GM13977 (cell line): ENCODE data around the gene CLN6.

Experiments
- DNase-seq: peaks from one replicate; pipeline ENCODE4 v3.0.0; 2012; ENCODE audit warnings: low spot score
- in situ Hi-C: fragments of 300-500 bp; cut with MboI; formaldehyde crosslinking; loops from one replicate; pipeline ENCODE4 v1.12.0; 2022; ENCODE audit warnings: low sequenced_read_pairs, low pct_unique_long_range_greater_than_20kb, mixed read lengths, inconsistent platforms; ENCODE audit not compliant: unreplicated experiment
- TF ChIP-seq, protein P1 (sequence below): IDR thresholded peaks from 2 replicates; pipeline ENCODE4 v1.5.1; 2012; ENCODE audit warnings: mild to moderate bottlenecking, control low read depth; ENCODE audit not compliant: insufficient read depth; ENCODE audit errors: extremely low read depth, missing control alignments

CLN6 gene

DNA sequence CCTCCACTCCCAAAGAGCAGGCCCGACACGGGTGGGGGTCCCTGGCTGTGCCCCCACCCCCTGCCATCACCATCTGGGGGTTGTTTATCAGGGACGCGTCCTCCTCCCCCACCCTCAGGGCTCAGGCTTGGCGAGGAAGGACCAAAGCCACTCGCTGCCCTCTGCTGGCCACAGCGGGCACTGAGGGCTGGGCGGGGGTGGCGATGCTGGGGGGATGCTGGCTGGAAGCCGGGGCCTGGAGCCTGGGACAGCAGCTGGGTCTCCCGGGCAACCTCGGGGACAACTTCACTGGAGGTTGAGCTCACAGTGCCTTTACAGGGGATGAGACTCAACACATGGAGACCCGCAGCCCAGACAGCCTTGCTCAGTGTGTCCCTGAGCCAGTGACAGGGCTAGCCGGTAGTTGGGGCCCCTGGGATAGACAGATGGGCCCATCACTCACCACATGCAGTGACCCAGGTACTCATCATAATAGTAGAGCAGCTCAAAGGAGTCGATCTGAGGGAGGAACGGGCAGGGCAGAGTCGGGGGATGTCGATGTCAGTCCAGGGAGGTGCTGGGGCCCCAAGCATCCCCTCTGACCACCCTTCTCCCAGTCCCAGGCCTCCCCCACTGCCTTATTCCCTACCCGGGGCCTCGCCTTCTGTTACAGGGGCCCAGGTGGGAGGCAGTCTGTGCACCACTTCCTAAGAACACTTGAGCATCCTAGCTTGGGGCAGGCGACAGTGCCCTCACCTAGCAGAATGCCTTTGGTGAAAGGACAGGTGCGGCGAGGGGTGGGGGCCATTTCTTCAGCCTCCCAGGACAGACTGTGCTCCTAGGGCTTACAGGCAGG, 18.5 kb downstream of the CLN6 start:
- in situ Hi-C loops: no loop called here
- DNase-seq: peak; percentile 69
- TF ChIP-seq, protein P1, sequence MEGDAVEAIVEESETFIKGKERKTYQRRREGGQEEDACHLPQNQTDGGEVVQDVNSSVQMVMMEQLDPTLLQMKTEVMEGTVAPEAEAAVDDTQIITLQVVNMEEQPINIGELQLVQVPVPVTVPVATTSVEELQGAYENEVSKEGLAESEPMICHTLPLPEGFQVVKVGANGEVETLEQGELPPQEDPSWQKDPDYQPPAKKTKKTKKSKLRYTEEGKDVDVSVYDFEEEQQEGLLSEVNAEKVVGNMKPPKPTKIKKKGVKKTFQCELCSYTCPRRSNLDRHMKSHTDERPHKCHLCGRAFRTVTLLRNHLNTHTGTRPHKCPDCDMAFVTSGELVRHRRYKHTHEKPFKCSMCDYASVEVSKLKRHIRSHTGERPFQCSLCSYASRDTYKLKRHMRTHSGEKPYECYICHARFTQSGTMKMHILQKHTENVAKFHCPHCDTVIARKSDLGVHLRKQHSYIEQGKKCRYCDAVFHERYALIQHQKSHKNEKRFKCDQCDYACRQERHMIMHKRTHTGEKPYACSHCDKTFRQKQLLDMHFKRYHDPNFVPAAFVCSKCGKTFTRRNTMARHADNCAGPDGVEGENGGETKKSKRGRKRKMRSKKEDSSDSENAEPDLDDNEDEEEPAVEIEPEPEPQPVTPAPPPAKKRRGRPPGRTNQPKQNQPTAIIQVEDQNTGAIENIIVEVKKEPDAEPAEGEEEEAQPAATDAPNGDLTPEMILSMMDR: peak; percentile 87

DNA sequence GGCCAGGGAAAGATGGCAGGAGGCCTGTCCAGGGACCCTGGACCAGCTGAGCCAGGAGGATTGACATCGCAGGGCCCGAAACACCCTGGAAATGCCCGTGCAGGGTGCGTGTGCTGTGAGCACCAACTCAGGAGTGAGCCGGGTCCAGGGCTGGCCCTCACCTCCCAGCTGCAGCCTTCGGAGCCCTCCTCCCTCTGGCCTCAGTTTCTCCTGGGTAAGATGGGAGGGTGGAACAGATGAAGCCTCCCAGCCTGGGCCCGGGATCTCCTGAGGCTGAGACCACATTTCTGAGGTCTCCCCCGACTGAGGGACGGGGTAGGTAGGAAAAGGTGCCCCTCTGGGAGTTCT, 19.1 kb downstream of the CLN6 start:
- DNase-seq: no peak
- TF ChIP-seq, protein P1: no peak
- in situ Hi-C loops: no loop called here

DNA sequence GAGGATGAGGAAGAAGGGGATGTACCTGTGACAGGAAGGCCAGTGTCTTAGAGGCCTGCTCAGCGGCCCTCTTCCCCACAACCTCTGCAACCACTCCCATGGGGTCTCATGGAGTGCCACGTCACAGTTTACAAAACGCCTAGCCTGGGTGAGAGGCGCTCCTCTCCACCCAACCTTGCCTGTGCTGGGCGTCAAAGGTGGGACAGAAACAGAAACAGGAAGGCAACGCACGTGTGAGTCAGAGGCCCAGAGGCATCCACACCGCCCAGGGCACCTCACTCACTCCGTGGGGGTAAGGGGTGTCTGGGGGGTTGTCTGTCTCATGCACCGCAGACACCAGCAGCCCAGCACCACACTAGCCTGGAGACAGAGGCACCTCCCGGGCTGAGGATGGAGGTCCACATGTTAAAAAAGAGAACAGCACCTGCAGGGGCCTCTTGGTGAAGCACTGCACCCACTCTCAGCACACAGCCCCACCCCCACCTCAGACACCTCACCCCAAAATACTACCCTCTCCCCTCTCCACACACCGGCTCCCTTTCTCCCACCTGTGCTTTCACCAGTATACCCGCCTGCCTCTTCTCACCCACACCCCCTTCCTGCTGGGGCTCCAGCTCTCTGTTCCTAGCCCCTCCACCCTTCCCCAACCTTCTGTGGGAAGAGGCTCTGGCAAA, 19.7 kb downstream of the CLN6 start:
- TF ChIP-seq, protein P1: no peak
- in situ Hi-C loops: no loop called here
- peak; percentile 69 for DNase-seq

DNA sequence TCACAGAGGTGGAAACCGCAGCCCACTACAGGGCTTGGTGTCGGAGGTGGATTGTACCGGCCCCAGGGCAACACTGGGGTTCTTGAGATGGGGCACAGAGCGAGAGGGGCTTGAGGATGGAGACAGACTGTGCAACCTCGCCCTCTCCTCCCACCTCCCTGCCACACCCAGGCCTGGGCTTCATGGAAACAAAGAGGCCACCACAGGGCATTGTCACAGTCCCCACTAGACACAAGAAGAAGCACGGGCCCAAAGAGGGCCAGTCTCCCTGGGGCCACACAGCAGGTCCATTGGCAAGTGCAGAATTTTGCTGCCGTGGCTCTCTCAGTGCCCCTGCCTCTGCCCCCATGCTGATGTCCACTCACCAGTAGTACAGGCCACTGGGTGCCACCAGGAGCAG, 20.3 kb downstream of the CLN6 start:
- in situ Hi-C loops: no loop called here
- no peak for DNase-seq
- TF ChIP-seq, protein P1: no peak

DNA sequence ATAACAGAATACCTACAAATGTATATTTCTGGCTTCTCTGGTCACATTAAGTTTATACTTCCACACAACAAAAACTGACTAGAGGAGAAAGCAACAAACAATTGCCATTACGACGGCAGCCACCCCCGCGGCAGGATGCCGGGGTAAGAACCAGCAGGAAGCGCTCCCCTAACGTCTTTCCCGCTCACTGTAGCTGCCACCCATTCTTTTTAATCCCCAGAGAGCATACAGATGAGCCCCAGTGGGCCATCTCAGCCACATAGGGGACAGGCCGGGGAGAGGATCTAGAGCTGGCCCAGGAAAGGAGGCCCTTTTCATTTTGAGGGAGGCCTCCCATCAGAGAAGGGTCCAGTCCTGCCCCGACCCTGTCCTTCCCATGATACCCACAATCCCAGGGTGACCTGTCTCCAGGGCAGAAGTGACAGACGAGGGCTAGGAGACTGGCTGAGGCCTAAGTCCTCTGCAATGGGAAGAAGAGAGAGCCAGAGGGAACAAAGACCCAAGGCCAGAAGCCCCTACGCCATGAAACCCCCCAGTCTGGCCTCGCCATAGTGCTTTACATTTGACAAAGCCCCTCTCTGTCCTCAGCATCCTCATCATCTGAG, 20.8 kb downstream of the CLN6 start:
- TF ChIP-seq, protein P1: no peak
- no peak for DNase-seq
- in situ Hi-C loops: no loop called here

DNA sequence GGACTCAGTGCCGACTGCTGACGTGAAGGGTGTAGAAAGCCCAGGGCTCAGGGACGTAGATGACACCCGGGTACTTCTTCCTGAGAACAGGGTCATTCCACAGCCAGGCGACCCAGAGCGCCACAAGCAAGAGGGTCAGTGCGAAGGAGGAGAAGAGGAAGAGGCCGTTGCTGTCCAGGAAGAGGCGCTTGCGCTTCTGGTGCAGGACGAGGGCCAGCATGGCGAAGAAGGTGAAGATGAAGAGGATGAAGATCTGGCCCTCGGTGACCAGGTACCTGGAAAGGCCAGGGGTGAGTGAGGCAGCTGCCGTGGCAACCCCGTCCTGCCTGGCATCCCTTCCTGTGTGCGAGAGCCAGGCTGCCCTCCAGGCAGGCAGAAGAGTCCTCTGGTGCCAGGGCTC, 21.4 kb downstream of the CLN6 start:
- DNase-seq: no peak
- in situ Hi-C loops: no loop called here
- TF ChIP-seq, protein P1: no peak
